Measurements from ENCODE around the gene EEIG2. TPM values are rescaled to one million over a fixed set of nuclear protein-coding genes. Genes with fewer than 3 reads are reported as not detected.
A peak's percentile ranks its signal among the peaks of the same experiment; 100 is the strongest.

Gene EEIG2
- total RNA-seq, 2 experiments from 2014 or later, result 11.6 to 12.2 TPM

DNA sequence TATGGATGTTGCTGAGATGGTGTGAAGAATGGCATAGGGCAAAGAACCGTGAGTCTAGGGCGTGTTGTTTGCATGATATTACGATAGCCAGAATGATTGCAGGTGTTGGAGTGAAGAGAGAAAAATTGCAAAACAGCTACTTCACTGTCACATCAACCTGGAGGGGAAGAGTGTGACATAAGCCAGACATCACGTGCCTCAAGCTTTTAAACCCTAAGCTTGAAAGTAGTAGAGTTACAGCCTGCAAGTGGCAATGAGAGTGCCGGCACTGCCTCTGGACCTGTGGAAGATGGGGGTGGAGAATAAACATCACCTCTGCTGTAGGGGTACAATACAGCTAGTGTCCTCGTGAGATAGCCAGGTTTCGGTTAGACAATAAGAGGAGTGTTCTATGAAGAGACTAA, 11.1 kb downstream of the EEIG2 start:
- no peaks in the 10 kb centered on the region for H3K9me3 ChIP-seq (ENCODE audit: control insufficient read depth in 1 of 2, insufficient read depth in 1 of 2, low read length in 2 of 2)
- H3K9me3 Mint-ChIP-seq, result peaks cover 3% of the 10 kb centered on the region
- H3K27me3 Mint-ChIP-seq, result no peaks in the 10 kb centered on the region
- peaks cover 5% of the 10 kb centered on the region for H3K4me1 Mint-ChIP-seq (ENCODE audit: low read depth)
- H3K4me3 ChIP-seq (ENCODE audit: low read length), result no peak overlapping the region
- peak; percentile 48 for ATAC-seq (ENCODE audit: poor library complexity)
- ChIA-PET CTCF (interaction anchor here (1.3 to 2.5 kb wide), 4 partner anchors 10 to 73 kb away, joined by 5 to 28 read pairs (median 8); partner anchors contain the start of gene EEIG2), POLR2A (interaction anchor here (1.6 kb wide), 1 partner anchor 90 kb away, joined by 3 read pairs; the partner anchor contains the start of gene HENMT1)
- TF ChIP-seq, protein P1, sequence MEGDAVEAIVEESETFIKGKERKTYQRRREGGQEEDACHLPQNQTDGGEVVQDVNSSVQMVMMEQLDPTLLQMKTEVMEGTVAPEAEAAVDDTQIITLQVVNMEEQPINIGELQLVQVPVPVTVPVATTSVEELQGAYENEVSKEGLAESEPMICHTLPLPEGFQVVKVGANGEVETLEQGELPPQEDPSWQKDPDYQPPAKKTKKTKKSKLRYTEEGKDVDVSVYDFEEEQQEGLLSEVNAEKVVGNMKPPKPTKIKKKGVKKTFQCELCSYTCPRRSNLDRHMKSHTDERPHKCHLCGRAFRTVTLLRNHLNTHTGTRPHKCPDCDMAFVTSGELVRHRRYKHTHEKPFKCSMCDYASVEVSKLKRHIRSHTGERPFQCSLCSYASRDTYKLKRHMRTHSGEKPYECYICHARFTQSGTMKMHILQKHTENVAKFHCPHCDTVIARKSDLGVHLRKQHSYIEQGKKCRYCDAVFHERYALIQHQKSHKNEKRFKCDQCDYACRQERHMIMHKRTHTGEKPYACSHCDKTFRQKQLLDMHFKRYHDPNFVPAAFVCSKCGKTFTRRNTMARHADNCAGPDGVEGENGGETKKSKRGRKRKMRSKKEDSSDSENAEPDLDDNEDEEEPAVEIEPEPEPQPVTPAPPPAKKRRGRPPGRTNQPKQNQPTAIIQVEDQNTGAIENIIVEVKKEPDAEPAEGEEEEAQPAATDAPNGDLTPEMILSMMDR (IDR thresholded peaks at IDR 0.05), result no peak
- DNase-seq, result no peak
- no peak overlapping the region for H3K27ac Mint-ChIP-seq
- peaks cover 7% of the 10 kb centered on the region for H3K36me3 Mint-ChIP-seq (ENCODE audit: low read depth)
- peaks cover 5% of the 10 kb centered on the region for H3K4me1 ChIP-seq (ENCODE audit: insufficient read depth, low read length)
- intact Hi-C loops (cut with DNase I, micrococcal nuclease), result no loop called here
- no peaks in the 10 kb centered on the region for H3K27me3 ChIP-seq (ENCODE audit: control insufficient read depth in 1 of 2, insufficient read depth in 2 of 2, low read length in 2 of 2)
- no peak overlapping the region for H3K4me3 Mint-ChIP-seq
- H3K36me3 ChIP-seq (ENCODE audit: insufficient read depth, low read length), result no peaks in the 10 kb centered on the region
- H3K27ac ChIP-seq (ENCODE audit: low read depth in 1 of 2, low read length in 2 of 2), result no peak overlapping the region

DNA sequence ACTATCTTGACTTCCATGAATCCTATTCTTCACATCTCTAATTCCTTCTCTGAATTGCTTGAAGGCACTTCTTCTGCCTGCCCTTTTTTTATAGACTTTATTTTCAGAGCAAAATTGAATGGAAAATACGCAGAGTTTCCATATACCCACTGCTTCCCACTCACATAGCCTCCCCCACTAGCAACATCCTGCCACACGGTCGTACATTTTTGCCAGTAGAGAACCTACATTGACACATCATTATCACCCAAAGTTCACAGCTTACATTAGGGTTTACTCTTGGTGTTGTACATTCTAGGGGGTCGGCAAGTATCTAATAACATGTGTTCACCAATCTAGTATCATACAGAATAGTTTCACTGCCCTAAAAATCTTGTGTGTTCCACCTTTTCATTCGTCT, 12.3 kb downstream of the EEIG2 start:
- POLR2A ChIA-PET, result no interaction called here
- intact Hi-C loops (cut with DNase I, micrococcal nuclease), result no loop called here
- H3K36me3 Mint-ChIP-seq (ENCODE audit: low read depth), result peaks cover 7% of the 10 kb centered on the region

DNA sequence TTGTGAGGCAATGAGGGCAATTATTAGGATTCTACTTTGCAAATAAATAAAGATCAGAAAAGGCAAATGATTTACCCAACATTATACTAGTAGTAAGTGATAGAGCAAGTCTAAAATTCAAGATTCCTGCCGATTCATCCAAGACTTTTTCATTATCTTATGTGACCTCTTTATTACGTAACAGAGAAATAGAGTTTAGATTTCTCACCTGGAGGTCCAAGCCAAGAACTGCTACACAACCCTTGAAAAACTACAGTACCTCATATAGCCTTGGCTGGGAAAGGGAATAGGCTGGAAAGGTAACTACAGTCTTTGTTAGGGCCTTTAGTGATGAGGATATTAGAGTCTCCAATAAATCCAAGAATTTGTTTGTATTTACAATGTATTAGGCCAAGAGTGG, 13.3 kb downstream of the EEIG2 start:
- Mint-ChIP-seq H3K27ac (no peak overlapping the region), H3K9me3 (peaks cover 3% of the 10 kb centered on the region), H3K4me1 (ENCODE audit: low read depth) (peaks cover 5% of the 10 kb centered on the region), H3K4me3 (no peak overlapping the region), H3K36me3 (ENCODE audit: low read depth) (peaks cover 7% of the 10 kb centered on the region), H3K27me3 (no peaks in the 10 kb centered on the region)
- H3K27me3 ChIP-seq (ENCODE audit: control insufficient read depth in 1 of 2, insufficient read depth in 2 of 2, low read length in 2 of 2), result no peaks in the 10 kb centered on the region
- TF ChIP-seq, protein P1 (IDR thresholded peaks at IDR 0.05), result no peak
- POLR2A ChIA-PET, result no interaction called here
- peaks cover 5% of the 10 kb centered on the region for H3K4me1 ChIP-seq (ENCODE audit: insufficient read depth, low read length)
- no peak overlapping the region for H3K27ac ChIP-seq (ENCODE audit: low read depth in 1 of 2, low read length in 2 of 2)
- no peak for ATAC-seq (ENCODE audit: poor library complexity)
- intact Hi-C loops (cut with DNase I, micrococcal nuclease), result no loop called here
- H3K4me3 ChIP-seq (ENCODE audit: low read length), result no peak overlapping the region
- no peaks in the 10 kb centered on the region for H3K9me3 ChIP-seq (ENCODE audit: control insufficient read depth in 1 of 2, insufficient read depth in 1 of 2, low read length in 2 of 2)
- no peak for DNase-seq
- no peaks in the 10 kb centered on the region for H3K36me3 ChIP-seq (ENCODE audit: insufficient read depth, low read length)
- CTCF ChIA-PET, result no interaction called here

More for the DNA sequence above, 12.3 kb downstream of the EEIG2 start:
- Mint-ChIP-seq H3K4me3 (no peak overlapping the region), H3K27ac (no peak overlapping the region), H3K4me1 (ENCODE audit: low read depth) (peaks cover 5% of the 10 kb centered on the region), H3K27me3 (no peaks in the 10 kb centered on the region), H3K9me3 (peaks cover 3% of the 10 kb centered on the region)
- Histone ChIP-seq H3K4me1 (ENCODE audit: insufficient read depth, low read length) (peaks cover 5% of the 10 kb centered on the region), H3K9me3 (ENCODE audit: control insufficient read depth in 1 of 2, insufficient read depth in 1 of 2, low read length in 2 of 2) (no peaks in the 10 kb centered on the region), H3K27me3 (ENCODE audit: control insufficient read depth in 1 of 2, insufficient read depth in 2 of 2, low read length in 2 of 2) (no peaks in the 10 kb centered on the region), H3K27ac (ENCODE audit: low read depth in 1 of 2, low read length in 2 of 2) (no peak overlapping the region), H3K36me3 (ENCODE audit: insufficient read depth, low read length) (no peaks in the 10 kb centered on the region), H3K4me3 (ENCODE audit: low read length) (no peak overlapping the region)
- DNase-seq (no peak), ATAC-seq (ENCODE audit: poor library complexity) (no peak)
- TF ChIP-seq, protein P1 (IDR thresholded peaks at IDR 0.05), result no peak
- CTCF ChIA-PET, result no interaction called here

All from CD4-positive, alpha-beta T cell (primary cell).